ENCODE data around the gene KCNQ1OT1. TPM values are rescaled to one million over a fixed set of nuclear protein-coding genes. Genes with fewer than 3 reads are reported as not detected.

Gene KCNQ1OT1
- total RNA-seq, 1 donor from 2014 or later = 3.9 TPM

- TF ChIP-seq CTCF (IDR thresholded peaks at IDR 0.05) = no peak
- no peak overlapping the region for H3K4me3 Mint-ChIP-seq (ENCODE audit: unreplicated experiment)
- H3K36me3 Mint-ChIP-seq (ENCODE audit: unreplicated experiment) = no peaks in the 10 kb centered on the region
- H3K4me1 Mint-ChIP-seq (ENCODE audit: unreplicated experiment) = peaks cover 14% of the 10 kb centered on the region
- DNase-seq (ENCODE audit: extremely low spot score, unreplicated experiment) = no peak
- H3K9me3 Mint-ChIP-seq (ENCODE audit: unreplicated experiment) = peaks cover 10% of the 10 kb centered on the region
- no peak overlapping the region for H3K27ac Mint-ChIP-seq (ENCODE audit: unreplicated experiment)
- peaks cover 34% of the 10 kb centered on the region for H3K27me3 Mint-ChIP-seq (ENCODE audit: unreplicated experiment)
Observed at GRCh38 chr11:2708151-2708581, 8.4 kb upstream of the KCNQ1OT1 start.

- Mint-ChIP-seq H3K27me3 (ENCODE audit: unreplicated experiment) (peaks cover 32% of the 10 kb centered on the region), H3K36me3 (ENCODE audit: unreplicated experiment) (no peaks in the 10 kb centered on the region), H3K9me3 (ENCODE audit: unreplicated experiment) (peaks cover 10% of the 10 kb centered on the region), H3K4me3 (ENCODE audit: unreplicated experiment) (no peak overlapping the region), H3K27ac (ENCODE audit: unreplicated experiment) (no peak overlapping the region), H3K4me1 (ENCODE audit: unreplicated experiment) (peaks cover 14% of the 10 kb centered on the region)
- DNase-seq (ENCODE audit: extremely low spot score, unreplicated experiment) = no peak
- TF ChIP-seq CTCF (IDR thresholded peaks at IDR 0.05) = no peak
Observed at GRCh38 chr11:2707736-2708135, 7.9 kb upstream of the KCNQ1OT1 start.

DNA sequence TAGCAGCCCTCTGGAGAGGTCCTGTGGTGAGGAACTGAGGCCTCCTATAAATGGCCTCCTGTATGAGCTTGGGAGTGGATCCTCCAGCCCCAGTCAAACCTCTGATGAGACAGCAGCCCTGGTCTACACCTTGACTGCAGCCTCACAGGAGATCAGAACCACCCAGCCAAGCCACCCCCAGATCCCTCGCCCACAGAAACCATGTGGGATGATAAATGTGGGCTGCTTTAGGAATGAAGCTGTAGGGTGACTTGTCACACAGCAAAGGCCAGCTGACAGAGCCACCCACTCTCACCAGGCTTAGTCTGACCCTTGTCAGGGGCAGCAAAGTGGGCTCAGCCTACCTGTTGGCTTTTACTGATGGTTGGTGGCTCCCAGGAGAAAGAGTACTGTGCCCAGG lies 6.5 kb upstream of the KCNQ1OT1 start:
- peaks cover 22% of the 10 kb centered on the region for H3K27me3 Mint-ChIP-seq (ENCODE audit: unreplicated experiment)
- peaks cover 15% of the 10 kb centered on the region for H3K4me1 Mint-ChIP-seq (ENCODE audit: unreplicated experiment)
- no peaks in the 10 kb centered on the region for H3K36me3 Mint-ChIP-seq (ENCODE audit: unreplicated experiment)
- no peak overlapping the region for H3K27ac Mint-ChIP-seq (ENCODE audit: unreplicated experiment)
- no peak for TF ChIP-seq CTCF (IDR thresholded peaks at IDR 0.05)
- peaks cover 10% of the 10 kb centered on the region for H3K9me3 Mint-ChIP-seq (ENCODE audit: unreplicated experiment)
- H3K4me3 Mint-ChIP-seq (ENCODE audit: unreplicated experiment) = no peak overlapping the region
- no peak for DNase-seq (ENCODE audit: extremely low spot score, unreplicated experiment)

- TF ChIP-seq CTCF (IDR thresholded peaks at IDR 0.05) = no peak
- Mint-ChIP-seq H3K9me3 (ENCODE audit: unreplicated experiment) (no peaks in the 10 kb centered on the region), H3K4me1 (ENCODE audit: unreplicated experiment) (peaks cover 21% of the 10 kb centered on the region), H3K27ac (ENCODE audit: unreplicated experiment) (no peak overlapping the region), H3K36me3 (ENCODE audit: unreplicated experiment) (no peaks in the 10 kb centered on the region), H3K27me3 (ENCODE audit: unreplicated experiment) (peaks cover 10% of the 10 kb centered on the region), H3K4me3 (ENCODE audit: unreplicated experiment) (no peak overlapping the region)
- DNase-seq (ENCODE audit: extremely low spot score, unreplicated experiment) = no peak
Observed at GRCh38 chr11:2704896-2705606, 5.3 kb upstream of the KCNQ1OT1 start.

- no peak overlapping the region for H3K4me3 Mint-ChIP-seq (ENCODE audit: unreplicated experiment)
- H3K27me3 Mint-ChIP-seq (ENCODE audit: unreplicated experiment) = peaks cover 3% of the 10 kb centered on the region
- H3K9me3 Mint-ChIP-seq (ENCODE audit: unreplicated experiment) = no peaks in the 10 kb centered on the region
- peaks cover 17% of the 10 kb centered on the region for H3K4me1 Mint-ChIP-seq (ENCODE audit: unreplicated experiment)
- no peak overlapping the region for H3K27ac Mint-ChIP-seq (ENCODE audit: unreplicated experiment)
- no peak for TF ChIP-seq CTCF (IDR thresholded peaks at IDR 0.05)
- DNase-seq (ENCODE audit: extremely low spot score, unreplicated experiment) = no peak
- no peaks in the 10 kb centered on the region for H3K36me3 Mint-ChIP-seq (ENCODE audit: unreplicated experiment)
Observed at GRCh38 chr11:2704356-2704755, 4.6 kb upstream of the KCNQ1OT1 start.

Measured in osteocyte (in vitro differentiated cells).